T-helper 9 cell (primary cell): ENCODE results near the gene OR4F17.
A peak's percentile ranks its signal among the peaks of the same experiment; 100 is the strongest.
"Not testable (repeated sequence)": the region's sequence is repeated elsewhere in the genome, so short reads cannot be mapped to it uniquely, and the experiment has no call there.

ENCODE experiments used
- DNase-seq: peaks from one replicate; pipeline ENCODE4 v3.0.0-alpha.2; 2020
- total RNA-seq, 2 donors: gene quantifications; one replicate each; lab custom pipeline; 2026; lab: John Stamatoyannopoulos, UW

Gene OR4F17, protein sequence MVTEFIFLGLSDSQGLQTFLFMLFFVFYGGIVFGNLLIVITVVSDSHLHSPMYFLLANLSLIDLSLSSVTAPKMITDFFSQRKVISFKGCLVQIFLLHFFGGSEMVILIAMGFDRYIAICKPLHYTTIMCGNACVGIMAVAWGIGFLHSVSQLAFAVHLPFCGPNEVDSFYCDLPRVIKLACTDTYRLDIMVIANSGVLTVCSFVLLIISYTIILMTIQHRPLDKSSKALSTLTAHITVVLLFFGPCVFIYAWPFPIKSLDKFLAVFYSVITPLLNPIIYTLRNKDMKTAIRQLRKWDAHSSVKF
- total RNA-seq, result 0 reads per million in 2 donors

DNA sequence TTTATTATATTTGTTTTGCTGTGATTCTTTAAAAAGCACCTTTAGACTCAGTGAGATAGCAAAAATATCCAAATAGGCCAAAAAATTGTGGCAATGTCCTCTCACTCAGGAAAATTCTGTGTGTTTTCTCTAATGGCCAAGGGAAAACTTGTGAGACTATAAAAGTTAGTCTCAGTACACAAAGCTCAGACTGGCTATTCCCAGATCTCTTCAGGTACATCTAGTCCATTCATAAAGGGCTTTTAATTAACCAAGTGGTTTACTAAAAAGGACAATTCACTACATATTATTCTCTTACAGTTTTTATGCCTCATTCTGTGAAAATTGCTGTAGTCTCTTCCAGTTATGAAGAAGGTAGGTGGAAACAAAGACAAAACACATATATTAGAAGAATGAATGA lies at the start of gene OR4F17:
Gene OR4F17, plus strand, starts transcription at position 301 of the 400 bp plus-strand sequence. CDS start 3,575 bp downstream, outside the sequence.
- not testable (repeated sequence) for DNase-seq

GRCh38 chr19:70793-71192 lies 36.1 kb upstream of the OR4F17 start:
- peak; percentile 7 for DNase-seq

DNA sequence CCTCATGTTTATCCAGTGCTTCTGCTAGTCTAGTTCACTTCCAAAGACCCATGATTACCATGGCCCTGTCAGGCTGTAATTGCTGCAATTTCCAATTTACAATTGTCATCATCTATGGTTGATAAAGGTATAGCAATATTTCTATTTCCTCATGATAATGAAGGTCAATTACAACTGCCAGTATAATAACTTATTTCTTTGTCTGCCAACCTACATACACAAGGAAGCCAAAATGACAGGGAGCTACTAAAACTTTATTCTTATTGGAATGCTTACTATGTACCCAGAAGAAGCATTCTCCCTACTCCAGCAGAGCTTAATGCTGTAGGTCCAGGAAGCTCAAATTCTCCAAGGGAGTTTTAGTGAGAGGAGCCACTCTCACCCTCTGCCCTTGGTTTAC lies 24.0 kb upstream of the OR4F17 start:
- DNase-seq, result not testable (repeated sequence)

- not testable (repeated sequence) for DNase-seq
Observed at GRCh38 chr19:83626-84025, 23.3 kb upstream of the OR4F17 start.

DNA sequence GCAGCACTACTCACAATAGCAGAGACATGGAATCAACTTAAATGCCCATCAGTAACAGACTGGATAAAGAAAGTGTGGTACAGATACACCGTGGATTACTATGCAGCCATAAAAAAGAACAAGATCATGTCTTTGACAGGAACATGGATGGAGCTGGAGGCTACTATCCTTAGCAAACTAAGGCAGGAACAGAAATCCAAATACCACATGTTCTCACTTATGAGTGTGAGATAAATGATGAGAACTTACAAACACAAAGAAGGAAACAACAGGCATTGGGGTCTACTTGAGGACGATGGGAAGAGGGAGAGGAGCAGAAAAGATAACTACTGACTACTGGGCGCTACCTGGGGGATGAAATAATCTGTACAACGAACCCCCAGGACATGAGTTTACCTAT lies 16.2 kb upstream of the OR4F17 start:
- DNase-seq, result not testable (repeated sequence)

DNA sequence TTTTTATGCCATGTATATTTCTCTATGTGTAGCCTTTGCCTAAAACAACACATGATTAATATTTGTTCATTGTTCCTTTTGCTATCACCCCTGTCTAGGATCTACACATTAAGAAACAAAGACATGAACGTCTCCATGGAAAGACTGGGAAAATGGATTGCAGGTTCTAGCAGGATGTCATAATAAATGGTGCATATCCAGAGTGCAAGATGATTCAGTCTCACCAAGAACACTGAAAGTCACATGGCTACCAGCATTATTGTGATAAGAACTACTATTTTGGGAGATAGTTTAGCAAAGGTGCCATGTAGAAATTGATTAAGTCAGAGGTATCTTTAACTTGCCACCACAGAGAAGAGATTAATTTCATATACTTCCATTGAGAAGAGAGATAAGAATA lies 12.1 kb upstream of the OR4F17 start:
- DNase-seq, result not testable (repeated sequence)

- DNase-seq, result not testable (repeated sequence)
Observed at GRCh38 chr19:97647-98046, 9.3 kb upstream of the OR4F17 start.

- DNase-seq, result not testable (repeated sequence)
Observed at GRCh38 chr19:120443-121140, 13.7 kb downstream of the OR4F17 start.
